NCI-H2029 (cell line): ENCODE data around the gene SOCS3.
"Not testable (repeated sequence)": the region's sequence is repeated elsewhere in the genome, so short reads cannot be mapped to it uniquely, and the experiment has no call there.

ENCODE experiments used
- DNase-seq: peaks from one replicate; lab custom pipeline; 2025; lab: John Stamatoyannopoulos, UW

The SOCS3 gene

DNA sequence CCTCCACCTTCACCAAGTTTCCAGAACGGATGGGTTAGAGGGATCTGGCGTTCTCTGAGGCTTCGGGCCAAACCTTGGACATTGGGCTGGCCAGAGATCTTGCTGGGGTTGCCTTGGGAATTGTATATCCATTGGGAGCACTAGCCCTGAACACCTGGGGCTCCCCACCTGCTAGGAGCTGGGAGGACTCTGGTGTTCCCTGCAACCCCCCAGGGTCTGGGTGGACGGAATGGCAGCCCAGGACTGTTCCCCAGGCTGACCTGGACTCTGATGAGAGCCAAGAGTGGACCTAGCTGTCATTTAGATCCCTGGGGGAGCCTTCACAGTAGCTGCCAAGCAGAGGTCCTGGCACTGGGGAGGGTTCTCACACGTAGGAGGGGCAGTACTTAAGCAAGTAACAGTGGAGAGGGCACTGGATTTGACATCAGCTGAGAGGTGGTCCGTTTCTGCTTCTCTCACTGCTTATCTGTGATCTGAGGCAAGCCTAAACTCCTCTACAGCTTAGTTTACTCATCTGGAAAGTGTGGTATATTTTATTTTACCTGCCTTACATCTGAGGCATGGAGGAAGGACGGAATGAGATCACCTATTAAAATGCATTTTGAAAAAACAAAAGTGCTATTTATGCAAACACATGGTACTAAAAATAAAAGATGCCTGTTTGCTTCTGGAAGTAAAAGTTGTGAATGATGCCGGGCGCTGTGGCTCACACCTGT, 11.7 kb downstream of the SOCS3 start:
- no peak for DNase-seq

DNA sequence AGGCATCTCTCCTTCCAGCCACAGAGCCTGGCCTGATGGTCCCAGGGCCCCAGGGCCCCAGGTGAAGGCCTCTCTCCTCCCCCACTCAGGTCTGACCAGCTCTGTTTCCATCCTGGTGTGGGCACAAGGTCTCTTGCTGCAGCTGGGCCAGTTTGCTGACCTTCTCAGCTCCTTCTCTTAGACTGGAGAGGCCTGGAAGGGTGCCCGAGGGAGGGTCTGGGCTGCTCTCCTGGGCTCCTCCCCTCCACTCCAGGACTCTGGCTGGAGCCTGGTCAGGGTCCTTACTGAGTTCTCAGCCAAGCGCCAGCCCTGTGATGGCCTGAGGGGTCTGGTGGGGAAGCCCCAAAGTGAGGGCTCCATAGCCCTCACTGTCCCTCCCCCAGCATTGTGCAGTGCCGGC, 12.4 kb downstream of the SOCS3 start:
- DNase-seq = no peak

DNA sequence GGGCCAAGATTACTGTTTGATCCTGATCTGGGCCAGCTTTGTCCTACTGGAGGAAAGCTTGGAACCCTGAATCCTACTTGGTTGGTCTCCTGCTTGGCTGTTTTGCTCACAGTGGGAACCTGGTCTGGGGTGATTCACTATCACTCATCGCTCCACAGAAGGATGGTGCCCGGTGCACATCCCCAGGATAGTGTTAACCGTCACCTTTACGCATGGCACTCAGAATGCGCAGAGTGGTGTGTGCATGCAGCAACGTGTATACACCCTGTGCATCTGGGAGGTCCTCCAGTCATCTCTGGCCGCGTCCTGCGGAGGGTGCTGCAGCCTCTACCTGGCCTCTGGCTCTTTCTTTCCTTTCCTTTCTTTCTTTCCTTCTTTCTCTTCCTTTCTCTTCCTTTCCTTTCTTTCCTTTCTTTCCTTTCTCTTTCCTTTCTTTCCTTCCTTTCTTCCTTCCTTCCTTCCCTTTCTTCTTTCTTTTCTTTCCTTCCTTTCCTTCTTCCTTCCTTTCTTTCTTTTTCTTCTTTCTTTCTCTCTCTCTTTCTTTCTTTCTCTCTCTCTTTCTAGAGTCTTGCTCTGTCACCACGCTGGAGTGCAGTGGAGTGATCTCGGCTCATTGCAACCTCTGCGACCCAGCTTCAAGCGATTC, 13.1 kb downstream of the SOCS3 start:
- DNase-seq = no peak

DNA sequence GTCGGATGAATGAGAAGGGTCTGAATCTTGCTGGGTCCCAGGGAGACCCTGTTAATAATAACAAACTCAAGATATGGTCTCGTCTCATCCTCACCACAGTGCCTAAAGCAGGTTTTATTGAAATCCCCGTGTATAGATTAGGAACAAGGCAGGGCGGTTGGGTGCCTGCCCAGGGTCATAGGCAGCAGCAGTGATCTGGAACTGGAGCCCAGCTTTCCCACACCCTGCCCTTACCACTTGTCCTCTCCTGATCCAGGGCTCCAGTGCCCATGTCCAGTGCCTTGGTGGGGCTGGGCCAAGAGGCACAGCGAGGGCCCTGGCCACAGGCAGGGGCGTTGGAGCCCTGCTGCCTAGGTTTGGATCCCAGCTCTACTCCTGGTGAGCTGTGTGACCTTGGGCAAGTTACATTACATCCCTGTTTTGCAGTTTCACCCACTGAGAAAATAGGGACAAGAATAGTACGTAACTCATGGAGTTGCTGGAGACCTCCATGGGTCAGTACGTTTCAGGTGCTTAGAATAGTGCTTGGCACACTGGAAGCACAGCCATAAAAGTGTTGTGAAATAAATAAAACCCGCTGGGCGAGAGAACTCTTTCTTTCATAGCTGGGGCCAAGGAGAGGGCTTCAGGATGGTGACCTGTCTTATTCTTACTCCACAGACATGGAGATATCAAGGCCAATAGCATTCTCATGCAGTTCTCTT, 13.9 kb downstream of the SOCS3 start:
- DNase-seq = no peak

DNA sequence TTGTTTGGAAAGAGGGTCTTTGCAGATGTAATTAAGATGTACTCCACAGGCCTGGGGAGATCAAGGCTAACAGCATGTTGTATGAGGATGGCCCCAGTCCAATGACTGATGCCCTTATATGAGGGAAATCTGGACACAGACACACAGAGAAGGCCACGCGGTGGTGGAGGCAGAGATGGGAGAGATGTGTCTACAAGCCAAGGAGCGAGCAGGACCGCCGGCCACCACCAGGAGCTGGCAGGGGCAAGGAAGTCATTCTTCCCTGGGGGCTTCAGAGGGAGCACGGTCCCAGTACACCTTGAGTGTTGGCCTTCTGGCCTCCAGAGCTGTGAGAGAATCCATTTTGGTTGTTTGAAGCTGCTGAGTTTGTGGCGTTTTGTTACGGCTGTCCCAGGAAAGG, 14.7 kb downstream of the SOCS3 start:
- no peak for DNase-seq

DNA sequence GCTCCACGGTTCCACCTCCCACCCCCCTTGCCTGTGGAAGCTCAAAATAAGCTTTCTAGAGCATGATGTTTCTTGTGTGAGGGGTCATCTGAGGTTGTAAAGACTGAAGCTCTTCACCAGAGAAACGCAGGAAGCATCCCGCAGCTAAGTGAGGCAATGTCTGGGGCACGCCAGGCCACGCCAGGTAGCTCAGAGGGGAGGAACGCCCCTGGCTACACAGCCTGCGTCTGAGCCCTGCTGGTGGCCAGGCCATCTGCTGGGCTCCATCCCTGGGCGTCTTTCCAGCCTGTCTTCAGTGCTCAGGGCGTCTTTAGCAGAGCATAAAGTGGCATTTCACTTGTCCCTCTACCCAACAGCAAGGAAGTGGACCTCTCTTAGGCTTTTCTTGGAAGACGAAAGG, 15.2 kb downstream of the SOCS3 start:
- DNase-seq = no peak

DNA sequence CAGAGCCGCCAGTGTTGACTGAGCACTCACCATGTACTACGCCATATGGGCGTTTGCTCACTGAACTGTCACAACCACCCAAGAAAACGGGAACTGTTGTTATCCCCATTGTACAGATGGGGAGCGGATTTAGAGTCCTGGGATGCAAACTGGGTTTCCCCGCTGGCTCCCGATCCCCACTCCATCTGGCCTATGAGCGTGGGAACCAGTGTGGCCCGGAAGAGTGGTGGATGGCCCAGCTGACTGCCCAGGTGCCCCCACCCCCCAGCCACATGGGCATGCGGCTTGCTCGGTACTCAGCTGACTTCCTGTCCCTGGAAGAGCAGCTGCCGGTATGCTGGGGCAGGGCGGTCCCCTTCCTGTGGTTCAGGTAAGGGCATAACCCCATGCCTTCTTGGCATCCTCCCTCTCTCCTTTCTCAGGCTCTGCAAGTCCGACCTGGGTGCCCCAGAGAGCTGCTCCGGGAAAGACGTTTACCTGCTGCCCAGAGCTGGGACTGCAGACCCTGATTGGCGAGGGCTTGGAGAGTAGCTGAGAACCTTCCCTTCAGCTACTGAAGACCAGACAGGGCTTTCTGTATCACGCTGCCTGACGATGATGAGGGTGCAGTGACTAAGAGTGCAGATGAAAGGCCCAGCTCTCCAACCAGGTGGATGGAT, 16.2 kb downstream of the SOCS3 start:
- DNase-seq = no peak

DNA sequence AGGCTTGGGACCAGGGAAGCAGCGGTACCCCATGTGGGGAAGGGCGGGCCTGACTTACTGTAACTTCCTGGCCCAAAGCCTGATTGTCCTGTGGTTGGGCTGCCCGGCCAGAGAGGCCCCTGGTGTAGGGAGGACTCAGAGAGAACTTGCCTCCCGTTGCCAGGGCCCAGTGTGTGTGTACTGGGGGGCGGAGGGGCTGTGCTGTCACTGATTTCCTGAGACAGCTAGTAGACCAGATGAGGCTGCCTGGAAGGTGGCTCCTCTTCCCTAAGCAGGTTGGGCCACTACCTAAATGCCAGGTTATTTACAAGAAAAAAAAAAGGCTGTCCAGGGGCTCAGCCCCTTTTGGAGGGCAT, 16.7 kb downstream of the SOCS3 start:
- no peak for DNase-seq

DNA sequence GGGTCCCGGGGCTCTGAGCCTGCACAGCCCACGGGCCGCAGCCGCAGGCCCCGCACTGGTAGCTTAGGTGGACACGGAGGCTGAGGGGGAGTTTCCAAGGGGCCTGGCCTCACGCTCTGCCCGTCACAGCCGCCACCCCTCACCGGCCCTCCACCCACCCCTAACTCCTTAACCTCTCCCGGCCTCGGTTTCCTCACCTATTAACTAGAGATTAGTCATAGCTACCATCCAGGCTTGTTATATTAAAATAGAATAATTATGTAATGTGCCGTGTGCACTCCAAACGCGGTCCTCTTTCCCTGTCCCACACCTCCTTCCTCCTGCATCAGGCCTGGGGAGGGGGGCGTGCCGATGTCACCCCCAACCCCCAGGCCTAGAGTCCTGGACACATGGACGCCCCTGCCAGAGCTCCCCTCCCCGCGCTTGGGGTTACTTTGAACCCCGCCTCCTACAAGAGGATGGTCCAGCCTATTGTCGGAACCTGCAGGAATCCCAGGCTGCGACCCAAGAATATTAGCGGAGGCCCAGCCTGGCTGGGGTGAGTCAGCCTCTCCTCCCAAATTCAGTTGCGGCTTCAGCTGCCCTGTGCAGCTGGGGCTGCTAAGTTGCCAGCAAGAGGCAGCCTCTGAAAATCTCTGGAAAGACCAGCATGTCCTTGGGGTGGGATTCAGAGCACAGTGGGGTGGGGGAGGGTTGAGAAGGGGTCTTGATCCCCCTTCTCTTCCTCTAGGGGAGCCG, 17.3 kb downstream of the SOCS3 start:
- no peak for DNase-seq

DNA sequence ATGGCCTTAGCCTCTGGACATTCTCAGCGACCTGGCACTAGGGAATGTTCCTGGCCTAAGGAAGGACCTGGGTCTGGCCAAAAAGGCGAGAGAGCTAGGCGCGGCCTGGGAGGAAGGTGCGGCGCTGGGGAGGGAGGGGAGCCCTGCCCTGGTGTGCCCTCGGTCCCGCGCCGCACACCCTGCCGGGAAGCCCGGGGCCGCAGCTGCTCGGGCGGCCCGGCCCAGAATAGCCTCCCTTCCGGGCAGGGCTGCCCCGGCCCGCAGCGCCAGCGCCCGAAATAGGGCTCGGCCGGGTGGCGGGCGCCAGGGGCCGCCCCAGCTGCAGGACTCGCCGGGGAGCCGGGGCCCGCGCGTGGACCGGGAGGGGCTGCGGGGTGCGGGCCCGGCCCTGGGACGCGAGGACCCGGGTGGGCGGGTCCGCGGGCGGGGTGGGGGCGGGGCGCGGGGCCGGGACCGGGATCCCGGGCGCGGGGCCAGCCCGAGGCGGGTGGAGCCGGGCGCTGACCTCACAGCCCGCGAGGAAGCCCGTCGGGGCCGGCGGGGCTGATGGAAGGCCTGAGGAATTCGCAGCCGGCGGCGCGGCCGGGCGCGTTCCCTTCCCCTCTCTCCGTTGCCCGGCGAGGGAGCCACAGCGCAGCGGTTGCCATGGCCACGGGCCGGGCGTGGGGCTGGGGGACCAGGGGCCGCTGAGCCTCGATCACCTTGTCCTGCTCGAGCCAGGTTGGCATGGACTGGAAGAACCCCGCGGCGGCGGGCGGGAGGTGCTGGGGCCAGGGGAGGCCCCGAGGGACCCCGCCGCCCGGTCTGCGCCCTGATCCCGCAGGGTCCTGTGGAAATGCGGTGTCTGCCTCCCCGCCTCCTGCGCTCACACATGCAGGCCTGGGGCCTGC, 18.1 kb downstream of the SOCS3 start:
- DNase-seq = no peak

DNA sequence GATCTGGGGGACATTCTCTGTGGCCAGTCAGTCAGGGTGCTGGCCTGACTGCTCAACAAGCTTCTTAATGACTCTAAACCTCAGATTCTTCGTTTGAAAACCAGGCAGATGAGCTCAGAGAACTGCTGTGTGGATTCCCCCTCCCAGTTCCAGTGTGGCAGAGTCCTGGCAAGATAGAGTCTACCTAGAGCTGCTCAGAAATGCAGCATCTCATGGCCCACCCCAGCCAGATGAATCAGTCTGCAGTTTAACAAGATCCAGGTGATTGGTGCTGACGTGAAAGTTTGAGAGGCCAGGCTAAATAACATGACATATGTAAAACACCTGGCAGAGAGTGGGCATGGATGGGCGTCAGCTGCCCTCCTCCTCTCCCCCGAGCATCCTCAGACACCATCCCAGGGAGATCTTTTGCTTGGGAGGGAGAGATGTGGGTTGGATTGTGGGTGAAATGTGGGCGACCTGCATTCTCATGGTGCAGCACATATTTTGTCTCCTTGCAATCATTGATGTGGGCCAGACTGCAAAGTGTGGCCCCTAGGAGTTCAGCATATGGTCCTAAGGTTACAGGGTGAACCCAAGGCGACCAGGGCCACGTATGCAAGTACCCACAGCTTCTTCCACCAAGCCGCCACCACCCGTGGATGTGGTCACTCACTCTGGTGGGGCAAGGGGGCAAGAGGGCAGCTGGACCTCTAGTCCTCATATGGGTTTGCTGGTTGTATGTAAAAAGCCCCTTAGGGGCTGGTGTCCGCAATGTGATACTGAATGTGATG, 19.5 kb downstream of the SOCS3 start:
- no peak for DNase-seq

DNA sequence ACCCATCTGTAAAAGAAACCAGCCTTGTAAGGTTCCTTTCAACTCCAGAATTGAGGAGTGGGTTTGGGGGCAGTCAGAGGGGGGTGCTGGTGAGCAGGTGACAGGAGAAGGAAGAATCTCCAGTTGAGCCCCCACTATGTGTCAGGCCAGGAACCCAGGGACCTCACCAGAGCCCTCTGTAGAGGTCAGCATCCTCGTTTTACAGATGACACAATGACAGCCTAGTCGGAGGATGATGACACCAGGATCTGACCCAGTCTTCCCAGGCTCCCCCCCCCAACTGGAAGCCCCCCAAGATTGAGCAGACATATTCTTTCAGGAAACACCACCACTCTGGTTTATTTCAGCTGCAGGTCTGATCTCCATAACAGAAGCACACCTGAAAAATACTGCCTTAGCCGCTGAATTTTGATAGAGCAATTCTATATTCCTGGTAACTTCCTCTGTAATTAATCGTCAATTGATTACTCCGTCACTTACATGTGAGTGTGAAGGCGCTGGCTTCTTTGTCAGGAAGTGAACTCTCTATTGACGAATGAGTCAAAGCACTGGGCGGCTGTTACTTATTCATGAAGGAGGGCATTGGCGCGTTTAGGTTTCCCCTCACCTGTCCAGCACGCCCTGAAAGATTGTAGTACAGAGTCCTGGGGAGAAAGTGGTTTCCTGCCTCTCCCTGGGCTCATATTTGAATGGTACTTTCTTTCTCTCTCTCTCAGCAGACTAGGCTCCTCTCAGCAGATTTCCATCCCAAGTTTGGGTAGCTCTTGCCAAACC, 21.2 kb downstream of the SOCS3 start:
- no peak for DNase-seq

DNA sequence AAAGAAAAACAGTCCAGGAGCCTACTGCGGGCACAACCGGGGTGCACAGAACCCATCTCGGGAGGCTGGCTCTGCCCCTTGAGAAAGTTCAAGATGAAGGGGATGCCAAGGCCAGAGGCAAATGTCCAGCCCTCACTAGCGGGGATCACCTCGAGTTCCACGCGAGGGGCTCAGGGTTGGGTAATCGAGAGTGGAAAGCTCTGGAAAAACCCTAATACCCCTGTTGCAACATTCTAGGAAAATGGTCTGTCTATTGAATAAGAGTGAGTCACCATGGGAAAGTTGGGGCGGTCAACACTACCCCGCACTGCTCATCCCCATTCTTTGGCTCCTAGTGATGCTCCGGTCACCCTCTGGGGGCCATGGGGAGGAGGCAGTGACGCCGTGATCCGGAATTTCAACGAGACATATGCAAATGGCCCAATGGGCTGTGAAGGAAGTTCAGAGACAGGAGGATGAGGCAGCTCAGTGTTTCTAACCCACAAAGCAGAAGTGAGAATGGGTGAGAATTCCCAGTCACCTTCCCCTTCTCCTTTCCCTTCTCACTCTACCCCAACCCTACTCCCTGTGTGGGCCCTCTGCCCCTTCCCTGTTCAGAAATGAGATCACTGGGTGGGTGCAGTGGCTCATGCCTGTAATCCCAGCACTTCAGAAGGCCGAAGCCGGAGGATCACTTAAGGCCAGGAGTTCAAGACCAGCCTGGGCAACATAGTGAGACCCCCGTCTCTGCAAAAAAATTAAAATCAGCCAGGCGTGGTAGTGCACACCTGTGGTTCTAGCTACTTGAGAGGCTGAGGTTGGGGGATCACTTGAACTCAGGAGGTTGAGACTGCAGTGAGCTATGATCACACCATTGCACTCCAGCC, 22.4 kb downstream of the SOCS3 start:
- no peak for DNase-seq

DNA sequence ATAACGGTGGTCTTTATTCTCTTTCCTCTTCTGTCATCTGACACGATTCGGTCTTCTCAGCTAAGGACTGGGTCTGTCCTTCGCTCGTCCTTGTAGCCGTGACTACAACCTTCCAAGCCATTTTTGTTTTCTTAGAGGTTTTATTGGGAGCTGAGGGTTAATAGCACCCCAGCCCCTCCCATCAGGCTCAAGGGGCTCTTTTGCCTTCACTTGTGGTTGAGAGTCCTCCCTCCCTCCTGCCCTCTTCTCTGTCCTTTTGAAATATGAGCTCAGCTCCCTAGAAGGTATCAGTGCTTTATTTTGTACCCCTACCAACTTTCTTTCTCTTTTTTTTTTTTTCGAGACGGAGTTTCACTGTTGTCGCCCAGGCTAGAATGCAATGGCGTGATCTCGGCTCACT, 24.7 kb downstream of the SOCS3 start:
- DNase-seq = no peak

DNA sequence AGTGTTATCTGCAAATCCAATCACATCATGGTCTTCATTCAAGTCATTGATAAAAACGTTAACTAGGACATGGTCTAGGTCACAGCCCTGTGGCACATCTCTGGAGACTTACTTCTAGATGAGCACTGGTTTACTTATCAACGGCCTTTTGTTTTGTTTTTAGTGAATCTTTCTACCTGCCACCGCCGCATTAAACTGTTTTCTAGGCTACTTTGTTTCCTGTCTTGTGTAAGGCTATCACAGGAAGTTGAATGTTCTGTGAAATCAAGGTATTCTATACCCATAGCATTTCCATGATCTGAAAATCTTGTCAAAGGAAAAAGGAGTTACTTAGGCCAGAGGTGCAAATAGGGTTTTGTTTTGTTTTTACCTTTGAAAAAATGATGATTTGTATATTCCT, 26.9 kb downstream of the SOCS3 start:
- no peak for DNase-seq

DNA sequence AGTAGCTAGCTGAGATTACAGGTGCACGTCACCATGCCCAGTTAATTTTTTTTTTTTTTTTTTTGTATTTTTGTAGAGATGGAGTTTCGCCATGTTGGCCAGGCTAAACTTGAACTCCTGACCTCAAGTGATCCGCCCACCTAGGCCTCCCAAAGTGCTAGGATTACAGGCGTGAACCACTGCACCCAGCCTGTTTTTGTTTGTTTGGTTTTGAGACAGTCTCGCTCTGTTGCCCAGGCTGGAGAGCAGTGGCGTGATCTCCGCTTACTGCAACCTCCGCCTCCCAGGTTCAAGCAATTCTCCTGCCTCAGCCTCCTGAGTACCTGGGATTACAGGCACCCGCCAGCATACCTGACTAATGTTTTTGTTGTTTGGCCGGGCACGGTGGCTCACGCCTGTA, 28.5 kb downstream of the SOCS3 start:
- not testable (repeated sequence) for DNase-seq

DNA sequence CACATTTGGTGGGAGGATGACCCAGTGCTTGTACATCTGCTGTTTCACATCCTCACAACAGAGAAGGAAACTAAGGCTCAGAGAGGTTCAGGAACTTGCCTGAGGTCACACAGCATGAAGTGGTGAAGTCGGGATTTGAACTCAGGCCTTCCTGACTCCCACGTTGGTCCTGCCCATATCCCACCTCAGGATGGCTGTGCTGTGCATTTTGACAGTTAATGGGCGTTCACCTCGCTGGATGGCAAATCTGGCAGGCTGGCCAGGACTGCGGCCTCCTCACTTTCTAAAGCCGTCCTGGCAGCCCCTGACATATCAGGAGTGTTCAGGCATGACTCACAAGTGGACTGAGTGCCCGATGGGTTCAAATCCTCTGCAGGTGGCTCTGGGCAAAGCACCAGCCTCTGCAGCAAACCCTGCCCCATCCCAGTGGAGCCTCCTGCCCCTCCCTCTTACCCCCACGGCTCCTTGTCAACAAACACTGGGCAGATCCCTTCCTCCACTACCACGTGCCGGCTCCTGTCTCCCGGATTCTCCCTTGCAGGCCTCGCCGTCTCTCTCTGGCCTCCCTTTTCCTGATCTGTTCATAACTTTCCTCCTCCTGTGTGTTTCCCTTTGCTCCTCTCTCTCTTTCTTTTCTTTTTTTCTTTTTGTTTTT, 29.2 kb downstream of the SOCS3 start:
- no peak for DNase-seq
